Activated naive CD4-positive, alpha-beta T cell treated with anti-CD3 and anti-CD28 coated beads for 36 hours (primary cell): Measurements from ENCODE around the gene NKX1-2. TPM values are rescaled to one million over a fixed set of nuclear protein-coding genes. Genes with fewer than 3 reads are reported as not detected.
"Not testable (repeated sequence)": the region's sequence is repeated elsewhere in the genome, so short reads cannot be mapped to it uniquely, and the experiment has no call there.

ENCODE experiments used
- CTCF ChIA-PET: fragments of 350-600 bp; sonication (Branson Sonifier 250); formaldehyde crosslinking; loops from one replicate; lab custom pipeline; 2021; ENCODE audit warnings: antibody characterized with exemption; lab: Charles Lee
- DNase-seq: peaks from one replicate; pipeline ENCODE4 v3.0.0-alpha.2; 2020
- H3K27ac Mint-ChIP-seq: one replicate; pipeline ENCODE4 v1.8.0; 2021; ENCODE audit warnings: mild to moderate bottlenecking, mixed read lengths
- H3K27me3 Mint-ChIP-seq: one replicate; pipeline ENCODE4 v1.8.0; 2021; ENCODE audit warnings: low read depth, mixed read lengths
- H3K36me3 Mint-ChIP-seq: one replicate; pipeline ENCODE4 v1.8.0; 2021; ENCODE audit warnings: low read depth, mixed read lengths
- H3K4me1 Mint-ChIP-seq: one replicate; pipeline ENCODE4 v1.8.0; 2021; ENCODE audit warnings: low read depth, mixed read lengths
- H3K4me3 Mint-ChIP-seq: one replicate; pipeline ENCODE4 v1.8.0; 2021; ENCODE audit warnings: mild to moderate bottlenecking, moderate library complexity, mixed read lengths
- H3K9me3 Mint-ChIP-seq: one replicate; pipeline ENCODE4 v1.8.0; 2021; ENCODE audit warnings: mixed read lengths
- intact Hi-C: fragments of 100-400 bp; cut with micrococcal nuclease; formaldehyde crosslinking; loops from one replicate; pipeline ENCODE4 v1.15.1; 2023
- total RNA-seq, 2 experiments: library from RNA; stranded (reverse); gene quantifications; one replicate each; pipeline ENCODE4 v1.2.3, GENCODE V29; 2021

Gene NKX1-2
- total RNA-seq, 2 experiments from 2014 or later: not detected

DNA sequence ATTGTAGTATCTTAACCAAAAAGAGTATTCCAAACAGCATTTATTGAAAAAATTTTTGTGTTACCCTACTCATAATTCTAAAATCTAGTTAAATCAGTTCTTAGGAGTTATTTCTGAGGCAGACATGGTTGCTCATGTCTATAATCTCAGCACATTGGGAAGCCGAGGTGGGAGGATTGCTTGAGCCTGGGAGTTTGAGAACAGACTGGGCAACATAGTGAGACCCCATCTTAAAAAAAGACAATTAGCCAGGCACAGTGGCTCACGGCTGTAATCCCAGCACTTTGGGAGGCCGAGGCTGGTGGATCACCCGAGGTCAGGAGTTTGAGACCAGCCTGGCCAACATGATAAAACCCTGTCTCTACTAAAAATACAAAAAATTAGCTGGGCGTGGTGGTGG lies 8.1 kb downstream of the NKX1-2 start:
- H3K36me3 Mint-ChIP-seq, CTCF ChIA-PET: not testable (repeated sequence)

DNA sequence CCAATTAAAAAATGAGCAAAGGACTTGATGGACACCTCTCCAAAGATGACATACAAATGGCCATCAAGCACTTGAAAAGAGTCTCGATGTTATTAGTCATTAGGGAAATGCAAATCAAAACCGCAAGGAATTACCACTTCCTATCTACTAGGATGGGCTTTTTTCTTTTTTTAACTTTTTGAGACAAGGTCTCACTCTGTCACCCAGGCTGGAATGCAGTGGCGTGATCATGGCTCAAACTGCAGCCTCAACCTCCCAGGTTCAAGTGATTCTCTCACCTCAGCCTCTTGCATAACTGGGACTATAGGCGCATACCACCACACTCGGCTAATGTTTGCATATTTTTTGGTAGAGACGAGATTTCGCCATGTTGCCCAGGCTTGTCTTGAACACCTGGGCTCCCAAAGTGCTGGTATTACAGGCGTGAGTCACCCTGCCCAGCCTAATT lies 13.6 kb downstream of the NKX1-2 start:
- Mint-ChIP-seq H3K4me3 (no peak overlapping the region), H3K27me3 (peaks cover 5% of the 10 kb centered on the region), H3K9me3 (no peaks in the 10 kb centered on the region), H3K4me1 (no peaks in the 10 kb centered on the region), H3K36me3 (no peaks in the 10 kb centered on the region), H3K27ac (no peak overlapping the region)
- CTCF ChIA-PET: interaction anchor here (0.7 kb wide), 1 partner anchor 178 kb away, joined by 4 read pairs; no protein-coding TSS in a partner anchor
- intact Hi-C loops: no loop called here
- DNase-seq: no peak

More for the DNA sequence above, 8.1 kb downstream of the NKX1-2 start:
- H3K4me1 Mint-ChIP-seq, intact Hi-C loops, H3K9me3 Mint-ChIP-seq, DNase-seq, H3K27ac Mint-ChIP-seq, H3K4me3 Mint-ChIP-seq: not testable (repeated sequence)
- H3K27me3 Mint-ChIP-seq: peaks cover 24% of the 10 kb centered on the region

DNA sequence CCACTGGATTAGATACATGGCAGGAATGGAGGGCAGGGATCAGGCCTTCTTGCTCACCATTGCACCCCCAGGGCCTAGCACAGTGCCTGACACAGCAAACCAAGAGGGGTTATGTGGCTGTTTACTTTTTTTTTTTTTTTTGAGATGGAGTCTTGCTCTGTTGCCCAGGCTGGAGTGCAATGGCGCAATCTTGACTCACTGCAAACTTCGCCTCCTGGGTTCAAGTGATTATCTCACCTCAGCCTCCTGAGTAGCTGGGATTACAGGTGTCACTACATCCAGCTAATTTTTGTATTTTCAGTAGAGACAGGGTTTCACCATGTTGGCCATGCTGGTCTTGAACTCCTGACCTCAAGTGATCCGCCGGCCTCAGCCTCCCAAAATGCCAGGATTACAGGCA lies 14.2 kb downstream of the NKX1-2 start:
- CTCF ChIA-PET: interaction anchor here (0.7 kb wide), 1 partner anchor 179 kb away, joined by 4 read pairs; no protein-coding TSS in a partner anchor

DNA sequence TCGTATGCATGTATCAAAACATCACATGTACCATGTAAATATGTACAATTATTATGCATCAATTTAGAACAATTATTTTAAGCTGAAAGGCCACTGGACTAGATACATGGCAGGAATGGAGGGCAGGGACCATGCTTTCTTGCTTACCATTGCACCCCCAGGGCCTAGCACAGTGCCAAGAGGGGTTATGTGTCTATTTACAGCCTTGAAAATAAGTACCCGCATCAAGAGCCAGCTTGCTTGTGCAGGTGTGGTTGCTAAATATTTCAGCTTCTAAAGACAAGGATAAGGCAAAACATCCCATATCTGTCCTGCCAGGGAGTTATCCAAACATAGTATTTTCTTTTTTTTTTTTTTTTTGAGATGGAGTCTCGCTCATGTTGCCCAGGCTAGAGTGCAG lies 16.4 kb downstream of the NKX1-2 start:
- Mint-ChIP-seq H3K36me3 (no peaks in the 10 kb centered on the region), H3K27me3 (peaks cover 3% of the 10 kb centered on the region), H3K27ac (no peak overlapping the region), H3K4me1 (no peaks in the 10 kb centered on the region), H3K9me3 (no peaks in the 10 kb centered on the region), H3K4me3 (no peak overlapping the region)
- DNase-seq: no peak
- CTCF ChIA-PET: interaction anchor here (0.7 kb wide), 1 partner anchor 44 kb away, joined by 3 read pairs; no protein-coding TSS in a partner anchor
- intact Hi-C loops: no loop called here

More for the DNA sequence above, 14.2 kb downstream of the NKX1-2 start:
- H3K4me1 Mint-ChIP-seq, intact Hi-C loops, H3K36me3 Mint-ChIP-seq, H3K27me3 Mint-ChIP-seq, H3K27ac Mint-ChIP-seq, DNase-seq, H3K4me3 Mint-ChIP-seq, H3K9me3 Mint-ChIP-seq: not testable (repeated sequence)

DNA sequence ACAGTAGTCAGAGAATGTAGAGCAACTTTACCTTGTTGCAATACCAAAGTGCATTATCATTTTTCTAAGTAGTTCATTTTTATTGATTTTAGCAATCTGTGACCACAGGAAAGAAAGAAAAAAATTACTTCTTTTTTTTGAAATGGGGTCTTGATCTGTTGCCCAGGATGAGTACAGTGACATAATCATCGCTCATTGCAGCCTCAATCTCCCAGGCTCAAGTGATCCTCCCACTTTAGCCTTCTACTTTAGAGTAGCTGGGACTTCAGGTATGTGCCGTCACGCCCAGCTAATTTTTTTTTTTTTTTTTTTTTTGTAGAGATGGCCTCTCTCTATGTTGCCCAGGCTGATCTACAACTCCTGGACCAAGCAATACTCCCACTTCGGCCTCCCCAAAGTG lies 19.8 kb downstream of the NKX1-2 start:
- H3K36me3 Mint-ChIP-seq: no peaks in the 10 kb centered on the region
- peaks cover 3% of the 10 kb centered on the region for H3K27me3 Mint-ChIP-seq
- intact Hi-C loops: no loop called here
- no peak for DNase-seq
- CTCF ChIA-PET: interaction anchor here (1.3 kb wide), 1 partner anchor 41 kb away, joined by 4 read pairs; no protein-coding TSS in a partner anchor
- H3K4me3 Mint-ChIP-seq: no peak overlapping the region
- no peaks in the 10 kb centered on the region for H3K9me3 Mint-ChIP-seq
- H3K27ac Mint-ChIP-seq: no peak overlapping the region
- H3K4me1 Mint-ChIP-seq: no peaks in the 10 kb centered on the region

DNA sequence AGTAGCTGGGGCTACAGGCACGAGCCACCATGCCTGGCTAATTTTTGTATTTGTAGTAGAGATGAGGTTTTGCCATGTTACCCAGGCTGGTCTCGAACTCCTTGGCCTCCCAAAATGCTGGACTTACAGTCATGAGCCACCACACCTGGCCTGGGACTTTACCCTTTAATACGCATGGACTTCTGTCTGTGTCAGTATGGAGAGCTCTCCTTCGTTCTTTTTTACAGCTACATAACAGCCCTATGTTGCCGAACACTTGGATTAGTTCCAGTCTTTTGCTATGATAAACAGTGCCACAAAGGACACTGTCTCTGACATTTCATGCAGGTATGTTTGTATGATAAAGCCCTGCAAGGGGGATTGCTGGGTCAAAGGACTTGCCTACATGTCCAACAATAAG lies 20.3 kb downstream of the NKX1-2 start:
- H3K27me3 Mint-ChIP-seq: peaks cover 3% of the 10 kb centered on the region
- no peak overlapping the region for H3K27ac Mint-ChIP-seq
- H3K4me1 Mint-ChIP-seq: no peaks in the 10 kb centered on the region
- no peaks in the 10 kb centered on the region for H3K9me3 Mint-ChIP-seq
- H3K4me3 Mint-ChIP-seq: no peak overlapping the region
- intact Hi-C loops: no loop called here
- no peaks in the 10 kb centered on the region for H3K36me3 Mint-ChIP-seq
- CTCF ChIA-PET: interaction anchor here (1.1 kb wide), 1 partner anchor 11 kb away, joined by 3 read pairs; the partner anchor contains the start of gene OAT
- no peak for DNase-seq

DNA sequence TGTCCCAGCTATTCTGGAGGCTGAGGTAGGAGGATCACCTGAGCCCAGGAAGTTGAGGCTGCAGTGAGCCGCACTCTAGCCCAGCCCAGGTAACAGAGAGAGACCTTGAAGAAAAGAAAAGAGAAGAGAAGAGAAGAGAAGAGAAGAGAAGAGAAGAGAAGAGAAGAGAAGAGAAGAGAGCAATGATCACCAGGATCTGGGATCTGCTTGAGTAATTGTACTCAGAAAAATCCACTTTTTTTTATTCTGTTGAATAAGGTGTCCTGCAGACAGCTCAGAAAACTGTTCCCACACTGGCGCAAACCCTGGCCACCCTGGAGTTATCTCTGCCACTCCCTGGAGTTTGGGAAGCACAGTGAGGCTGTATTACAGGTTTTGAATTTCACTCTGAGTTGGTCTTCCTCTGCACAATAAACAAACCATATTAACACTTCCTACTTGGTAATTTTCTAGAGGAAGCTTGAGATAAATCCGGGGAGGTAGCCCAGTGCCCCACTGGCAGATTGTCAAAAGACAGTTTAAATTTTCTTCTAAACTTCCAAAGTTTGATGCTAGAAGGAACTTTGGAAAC lies 21.5 kb downstream of the NKX1-2 start:
- H3K4me1 Mint-ChIP-seq: no peaks in the 10 kb centered on the region
- CTCF ChIA-PET: interaction anchor here (0.5 to 1.2 kb wide), 4 partner anchors 10 to 382 kb away, joined by 3 to 5 read pairs (median 3); partner anchors contain the start of gene OAT
- H3K4me3 Mint-ChIP-seq: no peak overlapping the region
- H3K36me3 Mint-ChIP-seq: no peaks in the 10 kb centered on the region
- DNase-seq: no peak
- H3K27me3 Mint-ChIP-seq: peaks cover 3% of the 10 kb centered on the region
- no peaks in the 10 kb centered on the region for H3K9me3 Mint-ChIP-seq
- intact Hi-C loops: no loop called here
- no peak overlapping the region for H3K27ac Mint-ChIP-seq

DNA sequence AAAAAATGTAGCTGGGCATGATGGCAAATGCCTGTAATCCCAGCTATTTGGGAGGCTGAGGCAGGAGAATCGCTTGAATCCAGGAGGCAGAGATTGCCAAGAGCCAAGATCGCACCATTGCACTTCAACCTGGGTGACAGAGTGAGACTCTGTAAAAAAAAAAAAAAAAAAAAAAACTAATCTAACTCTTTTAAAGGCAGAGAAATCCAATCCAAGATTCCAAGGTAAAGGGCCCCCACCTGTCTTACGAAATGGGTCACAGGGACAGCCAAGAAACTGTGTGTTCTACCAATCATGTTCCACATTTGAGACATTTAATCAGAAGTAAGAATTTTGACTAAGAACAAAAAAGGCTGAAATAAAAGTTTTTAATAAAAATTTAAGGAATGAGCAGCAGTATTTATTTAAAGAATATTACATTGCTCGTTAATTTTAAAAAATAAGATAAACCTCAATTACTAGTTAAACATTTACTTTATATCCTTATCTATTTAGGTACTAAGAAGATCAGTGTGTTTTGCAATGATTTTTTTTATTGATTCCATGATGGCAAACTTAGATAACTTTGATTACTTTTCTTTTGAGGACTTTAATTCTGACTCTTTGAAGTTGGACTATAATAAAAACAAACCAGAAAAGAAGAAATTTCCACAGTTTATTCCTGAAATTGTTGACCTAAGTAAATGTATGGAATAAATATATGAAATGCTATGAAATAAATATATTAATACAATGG lies 24.4 kb downstream of the NKX1-2 start:
- no peak overlapping the region for H3K27ac Mint-ChIP-seq
- CTCF ChIA-PET: interaction anchor here (0.7 kb wide), 1 partner anchor 10 kb away, joined by 4 read pairs; no protein-coding TSS in a partner anchor
- intact Hi-C loops: no loop called here
- no peak for DNase-seq
- no peak overlapping the region for H3K4me3 Mint-ChIP-seq
- no peaks in the 10 kb centered on the region for H3K4me1 Mint-ChIP-seq
- H3K27me3 Mint-ChIP-seq: no peaks in the 10 kb centered on the region
- no peaks in the 10 kb centered on the region for H3K36me3 Mint-ChIP-seq
- no peaks in the 10 kb centered on the region for H3K9me3 Mint-ChIP-seq

DNA sequence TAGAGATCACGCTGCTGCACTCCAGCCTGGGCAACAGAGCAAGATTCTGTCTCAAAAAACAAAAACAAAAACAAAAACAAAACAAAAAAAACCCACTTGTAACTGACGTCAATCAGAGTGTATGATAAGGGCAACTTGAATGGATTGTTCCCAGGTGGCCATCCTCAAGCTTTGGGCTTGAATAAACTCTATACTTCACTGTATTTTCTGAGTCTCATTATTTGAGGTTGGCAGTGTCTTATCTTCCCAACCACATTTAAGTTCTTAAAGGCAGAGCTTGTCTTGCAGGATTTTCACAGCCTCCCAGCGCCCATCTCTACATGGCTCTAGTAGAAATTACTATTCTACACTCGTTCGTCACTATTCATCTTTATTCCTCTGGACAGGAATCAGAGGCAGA lies 26.0 kb downstream of the NKX1-2 start:
- H3K27me3 Mint-ChIP-seq: no peaks in the 10 kb centered on the region
- no peaks in the 10 kb centered on the region for H3K9me3 Mint-ChIP-seq
- H3K36me3 Mint-ChIP-seq: no peaks in the 10 kb centered on the region
- DNase-seq: no peak
- H3K4me3 Mint-ChIP-seq: no peak overlapping the region
- H3K27ac Mint-ChIP-seq: no peak overlapping the region
- intact Hi-C loops: no loop called here
- peaks cover 2% of the 10 kb centered on the region for H3K4me1 Mint-ChIP-seq
- CTCF ChIA-PET: no interaction called here

DNA sequence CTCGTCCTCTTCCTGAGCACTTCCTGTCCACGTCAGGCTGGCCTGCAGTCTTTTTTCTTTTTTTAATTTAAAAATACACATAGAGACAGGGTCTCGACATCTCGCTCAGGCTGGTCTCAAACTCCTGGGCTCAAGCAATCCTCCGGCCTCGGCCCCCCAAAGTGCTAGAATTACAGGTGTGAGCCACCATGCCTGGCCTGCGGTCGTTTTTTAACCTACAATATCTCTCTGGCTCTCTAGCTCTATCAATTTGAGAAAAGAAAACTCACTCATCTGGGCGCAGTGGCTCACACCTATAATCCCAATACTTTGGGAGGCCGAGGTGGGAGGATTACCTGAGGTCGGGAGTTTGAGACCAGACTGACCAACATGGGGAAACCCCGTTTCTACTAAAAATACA lies 27.1 kb downstream of the NKX1-2 start:
- Mint-ChIP-seq H3K27ac (no peak overlapping the region), H3K36me3 (no peaks in the 10 kb centered on the region), H3K27me3 (no peaks in the 10 kb centered on the region), H3K9me3 (no peaks in the 10 kb centered on the region), H3K4me1 (peaks cover 2% of the 10 kb centered on the region), H3K4me3 (no peak overlapping the region)
- CTCF ChIA-PET: interaction anchor here (1.1 kb wide), 1 partner anchor 19 kb away, joined by 3 read pairs; no protein-coding TSS in a partner anchor
- no peak for DNase-seq
- intact Hi-C loops: no loop called here

DNA sequence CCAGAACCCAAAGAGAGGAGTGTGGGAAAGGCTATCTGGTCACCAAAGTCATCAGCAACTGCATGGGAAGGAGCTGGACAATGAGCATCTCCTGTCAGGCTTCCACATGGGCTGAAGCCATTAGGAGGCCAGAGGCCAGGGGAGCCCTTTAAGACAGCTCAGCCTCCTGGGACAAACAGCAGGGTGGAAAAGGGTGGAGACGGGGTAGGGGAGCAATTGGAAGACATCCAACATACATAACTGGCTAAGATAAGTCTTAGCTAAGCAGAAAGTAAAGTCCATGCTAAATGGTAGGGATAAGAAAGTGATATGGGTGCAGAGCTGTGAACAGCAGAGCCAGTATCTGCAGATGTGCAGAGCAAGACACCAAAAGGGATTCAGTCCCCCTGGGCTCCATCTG lies 29.6 kb downstream of the NKX1-2 start:
- Mint-ChIP-seq H3K4me3 (no peak overlapping the region), H3K27me3 (no peaks in the 10 kb centered on the region), H3K27ac (no peak overlapping the region), H3K4me1 (peaks cover 23% of the 10 kb centered on the region), H3K36me3 (no peaks in the 10 kb centered on the region), H3K9me3 (no peaks in the 10 kb centered on the region)
- no peak for DNase-seq
- intact Hi-C loops: no loop called here
- CTCF ChIA-PET: interaction anchor here (2.4 kb wide), 1 partner anchor 17 kb away, joined by 9 read pairs; no protein-coding TSS in a partner anchor

DNA sequence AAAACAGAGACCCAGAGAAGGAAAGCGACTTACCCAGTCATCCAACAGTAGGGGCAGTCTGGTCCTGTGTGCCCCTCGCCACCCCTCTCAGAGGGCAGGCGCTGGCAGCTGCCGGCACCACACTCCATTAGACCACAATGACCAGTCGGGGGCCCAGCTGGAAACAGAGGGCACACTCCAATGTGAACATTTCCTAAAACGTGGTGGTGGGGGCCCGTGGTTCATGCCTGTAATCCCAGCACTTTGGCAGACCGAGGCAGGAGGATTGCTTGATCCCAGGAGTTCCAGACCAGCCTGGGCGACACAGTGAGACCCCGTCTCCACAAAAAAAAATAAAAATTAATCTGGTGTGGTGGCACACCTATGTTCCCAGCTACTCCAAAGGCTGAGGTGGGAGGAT lies 30.2 kb downstream of the NKX1-2 start:
- H3K36me3 Mint-ChIP-seq: no peaks in the 10 kb centered on the region
- no peaks in the 10 kb centered on the region for H3K27me3 Mint-ChIP-seq
- H3K27ac Mint-ChIP-seq: no peak overlapping the region
- no peaks in the 10 kb centered on the region for H3K9me3 Mint-ChIP-seq
- H3K4me3 Mint-ChIP-seq: peak overlapping the region; percentile 73
- H3K4me1 Mint-ChIP-seq: peaks cover 25% of the 10 kb centered on the region
- CTCF ChIA-PET: interaction anchor here (2.4 kb wide), 1 partner anchor 16 kb away, joined by 9 read pairs; no protein-coding TSS in a partner anchor
- DNase-seq: no peak
- intact Hi-C loops: loop anchor here (1.0 to 5.0 kb wide), 5 partner anchors 42 to 1412 kb away; partner anchors contain the start of genes ABRAXAS2, ACADSB, BUB3 and EDRF1
